ENCODE results near the gene MIA2. TPM values are rescaled to one million over a fixed set of nuclear protein-coding genes. Genes with fewer than 3 reads are reported as not detected.

The MIA2 gene
- total RNA-seq, 1 donor from 2014 or later, result 41.2 TPM

GRCh38 chr14:39430762-39431415, 197.2 kb downstream of the MIA2 start:
- peak overlapping the region; percentile 94 for H3K4me3 ChIP-seq (ENCODE audit: low read depth, low read length)
- DNase-seq (ENCODE audit: low read depth), result no peak
- H3K36me3 ChIP-seq (ENCODE audit: control insufficient read depth, insufficient read depth, low read length), result no peaks in the 10 kb centered on the region
- H3K27me3 ChIP-seq (ENCODE audit: control insufficient read depth, insufficient read depth, low read length), result no peaks in the 10 kb centered on the region
- TF ChIP-seq CTCF (IDR thresholded peaks at IDR 0.05; ENCODE audit: insufficient read depth, low read length, poor library complexity, severe bottlenecking), result no peak

GRCh38 chr14:39431416-39432178, 197.9 kb downstream of the MIA2 start:
- Histone ChIP-seq H3K36me3 (ENCODE audit: control insufficient read depth, insufficient read depth, low read length) (no peaks in the 10 kb centered on the region), H3K4me3 (ENCODE audit: low read depth, low read length) (peak overlapping the region; percentile 94), H3K27me3 (ENCODE audit: control insufficient read depth, insufficient read depth, low read length) (no peaks in the 10 kb centered on the region)
- no peak for TF ChIP-seq CTCF (IDR thresholded peaks at IDR 0.05; ENCODE audit: insufficient read depth, low read length, poor library complexity, severe bottlenecking)
- no peak for DNase-seq (ENCODE audit: low read depth)

- no peaks in the 10 kb centered on the region for H3K36me3 ChIP-seq (ENCODE audit: control insufficient read depth, insufficient read depth, low read length)
- H3K4me3 ChIP-seq (ENCODE audit: low read depth, low read length), result peak within 1 kb of the TSS; percentile 94
- no peaks in the 10 kb centered on the region for H3K27me3 ChIP-seq (ENCODE audit: control insufficient read depth, insufficient read depth, low read length)
- peak; percentile 68 for DNase-seq (ENCODE audit: low read depth)
- no peak for TF ChIP-seq CTCF (IDR thresholded peaks at IDR 0.05; ENCODE audit: insufficient read depth, low read length, poor library complexity, severe bottlenecking)
These were observed 198.5 kb downstream of the MIA2 start, which contains the start of gene FBXO33 for GRCh38 chr14:39432179-39432618. TSS of gene FBXO33 (minus strand) at chr14:39432433. CDS start at chr14:39432162, 271 bp downstream.

- peak overlapping the region; percentile 61 for H3K4me3 ChIP-seq (ENCODE audit: low read depth, low read length)
- TF ChIP-seq CTCF (IDR thresholded peaks at IDR 0.05; ENCODE audit: insufficient read depth, low read length, poor library complexity, severe bottlenecking), result peak; percentile 18
- no peaks in the 10 kb centered on the region for H3K36me3 ChIP-seq (ENCODE audit: control insufficient read depth, insufficient read depth, low read length)
- no peaks in the 10 kb centered on the region for H3K27me3 ChIP-seq (ENCODE audit: control insufficient read depth, insufficient read depth, low read length)
- DNase-seq (ENCODE audit: low read depth), result peak; percentile 56
These were observed 199.1 kb downstream of the MIA2 start for GRCh38 chr14:39432619-39433451.

GRCh38 chr14:39433452-39433813, 199.7 kb downstream of the MIA2 start:
- TF ChIP-seq CTCF (IDR thresholded peaks at IDR 0.05; ENCODE audit: insufficient read depth, low read length, poor library complexity, severe bottlenecking), result no peak
- Histone ChIP-seq H3K27me3 (ENCODE audit: control insufficient read depth, insufficient read depth, low read length) (no peaks in the 10 kb centered on the region), H3K36me3 (ENCODE audit: control insufficient read depth, insufficient read depth, low read length) (no peaks in the 10 kb centered on the region), H3K4me3 (ENCODE audit: low read depth, low read length) (peak overlapping the region; percentile 61)
- DNase-seq (ENCODE audit: low read depth), result no peak
